Fibroblast of lung (primary cell): Measurements from ENCODE around the gene LDLRAD3.

Experiments used
- EZH2 ChIP-seq: IDR thresholded peaks from 2 replicates; pipeline ENCODE4 v1.5.1; 2012; ENCODE audit warnings: low read length, control low read depth, mild to moderate bottlenecking; ENCODE audit errors: missing control alignments
- TF ChIP-seq, protein P1 (sequence below), 2 donors: IDR thresholded peaks in 1 of 2; conservative IDR thresholded peaks in 1 of 2; 1 replicate in 1 of 2; 2 replicates in 1 of 2; pipeline ENCODE4 v1.5.1; 2011 to 2012; ENCODE audit warnings: low read length in 2 of 2, control low read depth in 1 of 2, inconsistent platforms in 1 of 2, low read depth in 1 of 2, mild to moderate bottlenecking in 1 of 2

DNA sequence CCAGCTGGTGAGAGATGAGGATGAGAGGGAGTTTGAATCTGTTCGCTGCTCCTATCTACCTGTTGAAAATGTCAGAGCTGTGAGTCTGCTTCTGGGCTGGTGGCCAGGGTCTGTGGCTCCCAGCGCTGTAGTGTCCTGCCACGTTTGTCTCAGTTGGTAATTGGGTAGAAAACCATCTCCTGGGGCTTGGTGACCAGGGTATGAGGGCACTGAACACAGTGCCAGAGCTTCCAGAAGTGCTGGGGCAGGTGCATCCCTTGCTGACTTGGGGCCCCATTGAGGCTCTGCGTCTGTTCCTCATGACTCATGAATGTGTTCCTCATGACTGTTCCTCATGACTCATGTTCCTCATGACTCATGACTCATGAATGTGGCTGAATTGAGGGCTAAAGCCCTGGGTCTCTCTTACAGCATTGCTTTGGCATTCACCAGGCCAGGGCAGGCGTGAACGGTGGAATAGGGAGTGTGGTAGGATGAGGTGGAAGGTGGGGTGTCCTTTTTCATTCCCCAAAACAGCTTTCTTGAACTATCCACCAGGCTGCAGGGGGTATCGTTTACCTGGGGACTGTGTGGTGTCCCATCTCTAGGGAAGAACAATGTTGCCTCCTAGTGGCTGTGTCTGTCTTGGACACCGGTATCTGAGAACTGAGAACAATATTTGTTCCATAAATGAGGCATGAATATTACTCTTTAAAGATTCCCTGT is 205.8 kb downstream of the LDLRAD3 start:
- TF ChIP-seq, protein P1, sequence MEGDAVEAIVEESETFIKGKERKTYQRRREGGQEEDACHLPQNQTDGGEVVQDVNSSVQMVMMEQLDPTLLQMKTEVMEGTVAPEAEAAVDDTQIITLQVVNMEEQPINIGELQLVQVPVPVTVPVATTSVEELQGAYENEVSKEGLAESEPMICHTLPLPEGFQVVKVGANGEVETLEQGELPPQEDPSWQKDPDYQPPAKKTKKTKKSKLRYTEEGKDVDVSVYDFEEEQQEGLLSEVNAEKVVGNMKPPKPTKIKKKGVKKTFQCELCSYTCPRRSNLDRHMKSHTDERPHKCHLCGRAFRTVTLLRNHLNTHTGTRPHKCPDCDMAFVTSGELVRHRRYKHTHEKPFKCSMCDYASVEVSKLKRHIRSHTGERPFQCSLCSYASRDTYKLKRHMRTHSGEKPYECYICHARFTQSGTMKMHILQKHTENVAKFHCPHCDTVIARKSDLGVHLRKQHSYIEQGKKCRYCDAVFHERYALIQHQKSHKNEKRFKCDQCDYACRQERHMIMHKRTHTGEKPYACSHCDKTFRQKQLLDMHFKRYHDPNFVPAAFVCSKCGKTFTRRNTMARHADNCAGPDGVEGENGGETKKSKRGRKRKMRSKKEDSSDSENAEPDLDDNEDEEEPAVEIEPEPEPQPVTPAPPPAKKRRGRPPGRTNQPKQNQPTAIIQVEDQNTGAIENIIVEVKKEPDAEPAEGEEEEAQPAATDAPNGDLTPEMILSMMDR (conservative IDR thresholded peaks at IDR 0.05 in 1 of 2, IDR thresholded peaks at IDR 0.05 in 1 of 2; ENCODE audit: low read depth in 1 of 2, low read length in 2 of 2): peak; percentile 49 to 64
- TF ChIP-seq EZH2: no peak
